ENCODE measurements around the gene MOB2.

Gene MOB2

DNA sequence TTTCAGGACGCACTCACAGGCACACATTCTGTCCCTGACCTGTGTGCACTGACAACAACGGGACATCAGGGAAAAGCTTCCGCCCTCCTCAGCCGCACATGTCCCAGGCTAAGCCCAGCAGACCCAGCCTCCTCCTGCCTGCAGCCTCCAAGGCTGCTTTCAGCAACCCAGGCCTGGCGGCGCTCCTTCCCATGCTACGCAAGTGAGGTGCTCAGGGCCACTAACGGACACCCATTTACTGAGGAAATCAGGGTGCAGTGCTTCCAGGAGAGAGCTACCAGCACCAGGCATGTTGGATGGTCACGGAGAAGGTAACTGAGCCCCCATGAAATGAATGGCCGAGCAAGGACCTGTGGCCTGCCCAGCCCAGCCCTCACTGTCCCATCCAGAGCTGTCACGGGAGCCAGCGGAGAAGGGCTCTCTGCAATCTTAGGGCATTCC, 6.9 kb downstream of the MOB2 start:
- no peak for ATAC-seq
- no peak for TF ChIP-seq OSR1 (CRISPR knock-in tag; IDR thresholded peaks at IDR 0.05)
- TF ChIP-seq ZFP30 (CRISPR knock-in tag; IDR thresholded peaks at IDR 0.05), result no peak
- no peak for TF ChIP-seq ISL1 (CRISPR knock-in tag; IDR thresholded peaks at IDR 0.05)
- no peak for TF ChIP-seq PPARA (CRISPR knock-in tag; IDR thresholded peaks at IDR 0.05; ENCODE audit: borderline replicate concordance)
- TF ChIP-seq TOX (CRISPR knock-in tag; IDR thresholded peaks at IDR 0.05; ENCODE audit: borderline replicate concordance), result no peak
- TF ChIP-seq, protein P1, sequence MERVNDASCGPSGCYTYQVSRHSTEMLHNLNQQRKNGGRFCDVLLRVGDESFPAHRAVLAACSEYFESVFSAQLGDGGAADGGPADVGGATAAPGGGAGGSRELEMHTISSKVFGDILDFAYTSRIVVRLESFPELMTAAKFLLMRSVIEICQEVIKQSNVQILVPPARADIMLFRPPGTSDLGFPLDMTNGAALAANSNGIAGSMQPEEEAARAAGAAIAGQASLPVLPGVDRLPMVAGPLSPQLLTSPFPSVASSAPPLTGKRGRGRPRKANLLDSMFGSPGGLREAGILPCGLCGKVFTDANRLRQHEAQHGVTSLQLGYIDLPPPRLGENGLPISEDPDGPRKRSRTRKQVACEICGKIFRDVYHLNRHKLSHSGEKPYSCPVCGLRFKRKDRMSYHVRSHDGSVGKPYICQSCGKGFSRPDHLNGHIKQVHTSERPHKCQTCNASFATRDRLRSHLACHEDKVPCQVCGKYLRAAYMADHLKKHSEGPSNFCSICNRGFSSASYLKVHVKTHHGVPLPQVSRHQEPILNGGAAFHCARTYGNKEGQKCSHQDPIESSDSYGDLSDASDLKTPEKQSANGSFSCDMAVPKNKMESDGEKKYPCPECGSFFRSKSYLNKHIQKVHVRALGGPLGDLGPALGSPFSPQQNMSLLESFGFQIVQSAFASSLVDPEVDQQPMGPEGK (CRISPR knock-in tag; IDR thresholded peaks at IDR 0.05; ENCODE audit: borderline replicate concordance), result no peak
- no peak for TF ChIP-seq ESRRG (CRISPR knock-in tag; IDR thresholded peaks at IDR 0.05)
- TF ChIP-seq ZC3H10 (CRISPR knock-in tag; IDR thresholded peaks at IDR 0.05), result no peak
- TF ChIP-seq GLIS3 (CRISPR knock-in tag; IDR thresholded peaks at IDR 0.05), result no peak
- TF ChIP-seq ZNF8 (CRISPR knock-in tag; IDR thresholded peaks at IDR 0.05), result no peak
- no peak for TF ChIP-seq SNAI2 (CRISPR knock-in tag; IDR thresholded peaks at IDR 0.05)
- no peak for TF ChIP-seq RARB (CRISPR knock-in tag; IDR thresholded peaks at IDR 0.05)
- TF ChIP-seq, protein P2, sequence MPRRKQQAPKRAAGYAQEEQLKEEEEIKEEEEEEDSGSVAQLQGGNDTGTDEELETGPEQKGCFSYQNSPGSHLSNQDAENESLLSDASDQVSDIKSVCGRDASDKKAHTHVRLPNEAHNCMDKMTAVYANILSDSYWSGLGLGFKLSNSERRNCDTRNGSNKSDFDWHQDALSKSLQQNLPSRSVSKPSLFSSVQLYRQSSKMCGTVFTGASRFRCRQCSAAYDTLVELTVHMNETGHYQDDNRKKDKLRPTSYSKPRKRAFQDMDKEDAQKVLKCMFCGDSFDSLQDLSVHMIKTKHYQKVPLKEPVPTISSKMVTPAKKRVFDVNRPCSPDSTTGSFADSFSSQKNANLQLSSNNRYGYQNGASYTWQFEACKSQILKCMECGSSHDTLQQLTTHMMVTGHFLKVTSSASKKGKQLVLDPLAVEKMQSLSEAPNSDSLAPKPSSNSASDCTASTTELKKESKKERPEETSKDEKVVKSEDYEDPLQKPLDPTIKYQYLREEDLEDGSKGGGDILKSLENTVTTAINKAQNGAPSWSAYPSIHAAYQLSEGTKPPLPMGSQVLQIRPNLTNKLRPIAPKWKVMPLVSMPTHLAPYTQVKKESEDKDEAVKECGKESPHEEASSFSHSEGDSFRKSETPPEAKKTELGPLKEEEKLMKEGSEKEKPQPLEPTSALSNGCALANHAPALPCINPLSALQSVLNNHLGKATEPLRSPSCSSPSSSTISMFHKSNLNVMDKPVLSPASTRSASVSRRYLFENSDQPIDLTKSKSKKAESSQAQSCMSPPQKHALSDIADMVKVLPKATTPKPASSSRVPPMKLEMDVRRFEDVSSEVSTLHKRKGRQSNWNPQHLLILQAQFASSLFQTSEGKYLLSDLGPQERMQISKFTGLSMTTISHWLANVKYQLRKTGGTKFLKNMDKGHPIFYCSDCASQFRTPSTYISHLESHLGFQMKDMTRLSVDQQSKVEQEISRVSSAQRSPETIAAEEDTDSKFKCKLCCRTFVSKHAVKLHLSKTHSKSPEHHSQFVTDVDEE (CRISPR knock-in tag; IDR thresholded peaks at IDR 0.05), result no peak

DNA sequence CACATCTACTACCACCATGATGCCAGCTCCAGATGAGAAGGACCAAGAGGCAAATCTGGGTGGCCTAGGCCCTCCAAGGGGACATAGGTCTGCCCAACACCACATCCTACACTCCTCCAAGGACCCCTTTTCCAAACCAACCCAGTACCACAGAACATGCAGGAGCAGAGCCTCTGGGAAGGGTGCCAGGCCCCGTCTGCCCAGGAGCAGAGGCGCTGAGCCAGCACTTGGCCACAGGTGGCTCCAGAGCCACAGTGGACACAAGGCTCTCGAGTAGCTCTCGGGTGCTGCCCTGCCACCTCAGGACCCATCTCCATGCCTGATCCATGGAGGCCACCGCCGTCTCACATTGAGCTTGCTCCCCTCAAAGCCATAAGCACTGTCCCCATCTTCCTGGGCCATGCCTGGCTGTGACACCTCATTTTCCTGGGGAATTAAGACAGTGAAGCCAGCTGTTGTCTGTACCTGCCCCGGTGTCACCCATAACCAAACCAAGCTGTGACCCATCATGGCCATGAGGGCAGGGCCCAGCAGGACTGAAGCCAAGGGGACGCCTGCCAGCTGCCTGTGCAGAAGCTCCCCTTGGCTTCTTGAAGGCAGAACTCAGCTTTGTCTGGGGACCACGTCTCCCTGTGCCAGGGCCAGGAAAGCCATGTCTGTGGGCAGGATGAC, 7.4 kb downstream of the MOB2 start:
- ATAC-seq, result no peak
- no peak for TF ChIP-seq SNAI2 (CRISPR knock-in tag; IDR thresholded peaks at IDR 0.05)

DNA sequence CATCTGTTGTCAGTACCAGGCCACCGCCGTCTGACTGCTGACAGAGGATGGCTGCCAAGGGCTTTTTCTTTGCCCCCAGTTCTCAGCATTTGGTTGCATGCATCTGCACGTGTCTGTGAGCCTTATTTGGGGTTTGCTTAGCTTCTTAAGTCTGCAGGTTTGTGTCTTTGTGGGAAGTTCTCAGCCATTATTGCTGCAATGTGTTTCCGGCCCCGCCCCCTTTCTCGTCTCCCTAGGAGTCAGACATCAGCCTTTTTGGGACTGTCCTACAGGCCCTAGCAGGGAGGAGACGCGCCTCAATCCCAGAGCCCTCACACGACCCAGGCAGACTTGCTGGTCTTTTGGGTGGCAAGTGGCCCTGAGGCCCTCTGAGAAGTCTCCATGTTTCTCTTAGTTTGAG, 8.0 kb downstream of the MOB2 start:
- no peak for ATAC-seq
- TF ChIP-seq SNAI2 (CRISPR knock-in tag; IDR thresholded peaks at IDR 0.05), result no peak

DNA sequence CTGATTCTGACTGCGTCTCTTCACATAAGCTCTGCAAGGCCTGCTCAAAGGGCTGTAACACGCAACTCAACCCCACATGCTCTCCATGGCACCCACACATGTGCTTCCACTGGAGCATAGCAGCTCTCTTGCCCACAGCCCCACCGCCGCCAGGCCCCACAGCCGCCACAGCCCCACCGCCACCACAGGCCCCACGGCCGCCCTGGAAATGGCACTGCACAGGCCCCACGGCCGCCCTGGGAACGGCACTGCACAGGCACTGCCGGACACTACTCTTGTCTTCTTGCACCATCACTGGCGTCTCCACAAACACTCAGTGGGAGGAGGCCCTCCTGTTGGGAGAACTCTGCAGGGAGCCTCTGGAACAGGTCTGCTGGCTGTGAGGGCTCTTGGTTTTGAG, 8.6 kb downstream of the MOB2 start:
- no peak for ATAC-seq
- TF ChIP-seq ZFP30 (CRISPR knock-in tag; IDR thresholded peaks at IDR 0.05), result no peak
- TF ChIP-seq, protein P3, sequence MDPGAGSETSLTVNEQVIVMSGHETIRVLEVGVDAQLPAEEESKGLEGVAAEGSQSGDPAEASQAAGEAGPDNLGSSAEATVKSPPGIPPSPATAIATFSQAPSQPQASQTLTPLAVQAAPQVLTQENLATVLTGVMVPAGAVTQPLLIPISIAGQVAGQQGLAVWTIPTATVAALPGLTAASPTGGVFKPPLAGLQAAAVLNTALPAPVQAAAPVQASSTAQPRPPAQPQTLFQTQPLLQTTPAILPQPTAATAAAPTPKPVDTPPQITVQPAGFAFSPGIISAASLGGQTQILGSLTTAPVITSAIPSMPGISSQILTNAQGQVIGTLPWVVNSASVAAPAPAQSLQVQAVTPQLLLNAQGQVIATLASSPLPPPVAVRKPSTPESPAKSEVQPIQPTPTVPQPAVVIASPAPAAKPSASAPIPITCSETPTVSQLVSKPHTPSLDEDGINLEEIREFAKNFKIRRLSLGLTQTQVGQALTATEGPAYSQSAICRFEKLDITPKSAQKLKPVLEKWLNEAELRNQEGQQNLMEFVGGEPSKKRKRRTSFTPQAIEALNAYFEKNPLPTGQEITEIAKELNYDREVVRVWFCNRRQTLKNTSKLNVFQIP (CRISPR knock-in tag; IDR thresholded peaks at IDR 0.05; ENCODE audit: borderline replicate concordance, low read depth), result no peak
- TF ChIP-seq CSDC2 (CRISPR knock-in tag; IDR thresholded peaks at IDR 0.05), result no peak

DNA sequence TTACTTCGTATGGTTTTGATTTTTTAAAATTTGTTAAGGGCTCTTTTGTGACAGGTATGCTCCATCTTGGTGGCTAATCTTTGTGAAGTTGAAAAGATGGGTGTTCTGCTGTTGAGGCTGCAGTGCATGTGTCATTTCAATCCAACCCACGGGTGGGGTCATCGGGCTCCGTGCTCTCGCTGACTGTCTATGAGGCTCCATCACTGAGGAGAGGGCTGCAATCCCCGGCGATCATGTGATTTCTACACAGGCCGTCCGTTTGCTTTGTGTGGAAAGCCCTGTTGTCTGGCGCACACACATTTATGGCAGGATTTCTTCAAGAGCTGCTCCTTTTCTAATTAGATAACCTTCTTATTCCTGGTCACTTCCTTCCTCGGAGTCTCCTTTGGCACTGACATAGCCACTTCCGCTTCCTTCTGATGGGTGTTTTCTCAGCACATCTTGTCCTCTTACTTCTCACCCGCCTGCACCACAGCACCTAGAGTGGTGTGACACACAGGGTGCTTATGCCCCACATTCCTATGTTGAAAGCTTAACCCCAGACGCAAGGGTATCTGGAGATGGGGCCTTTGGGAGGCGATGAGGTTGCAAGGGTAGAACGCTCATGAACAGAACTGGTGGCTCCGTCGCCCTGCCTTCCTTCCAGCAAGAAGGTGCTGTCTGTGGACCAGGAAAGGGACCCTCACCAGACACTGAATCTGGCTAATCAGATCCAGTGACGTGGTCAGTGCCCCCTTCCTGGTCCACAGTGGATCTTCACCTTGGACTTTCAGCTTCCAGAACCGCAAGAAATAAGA, 9.4 kb downstream of the MOB2 start:
- ATAC-seq, result no peak
- TF ChIP-seq ZFP3 (CRISPR knock-in tag; IDR thresholded peaks at IDR 0.05), result no peak

DNA sequence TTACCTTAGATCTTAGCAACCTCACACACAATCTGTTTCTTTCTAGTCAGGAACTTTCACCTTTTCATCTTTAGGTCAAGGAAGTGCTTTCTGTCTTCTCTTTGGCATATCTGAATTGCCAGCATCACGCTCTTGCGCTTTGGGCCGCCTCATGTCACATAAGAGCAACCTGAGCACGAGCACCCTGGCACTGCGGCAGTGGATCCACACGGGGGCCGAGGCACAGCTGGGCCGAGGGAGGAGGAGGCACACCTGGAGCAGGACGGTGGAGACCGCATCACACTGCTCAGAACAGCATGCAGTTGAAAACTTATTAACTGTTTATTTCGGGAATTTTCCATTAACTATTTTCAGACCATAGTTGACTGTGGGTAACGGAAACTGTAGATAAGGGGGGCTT, 10.7 kb downstream of the MOB2 start:
- no peak for ATAC-seq
- no peak for TF ChIP-seq ISL1 (CRISPR knock-in tag; IDR thresholded peaks at IDR 0.05)
- TF ChIP-seq, protein P4, sequence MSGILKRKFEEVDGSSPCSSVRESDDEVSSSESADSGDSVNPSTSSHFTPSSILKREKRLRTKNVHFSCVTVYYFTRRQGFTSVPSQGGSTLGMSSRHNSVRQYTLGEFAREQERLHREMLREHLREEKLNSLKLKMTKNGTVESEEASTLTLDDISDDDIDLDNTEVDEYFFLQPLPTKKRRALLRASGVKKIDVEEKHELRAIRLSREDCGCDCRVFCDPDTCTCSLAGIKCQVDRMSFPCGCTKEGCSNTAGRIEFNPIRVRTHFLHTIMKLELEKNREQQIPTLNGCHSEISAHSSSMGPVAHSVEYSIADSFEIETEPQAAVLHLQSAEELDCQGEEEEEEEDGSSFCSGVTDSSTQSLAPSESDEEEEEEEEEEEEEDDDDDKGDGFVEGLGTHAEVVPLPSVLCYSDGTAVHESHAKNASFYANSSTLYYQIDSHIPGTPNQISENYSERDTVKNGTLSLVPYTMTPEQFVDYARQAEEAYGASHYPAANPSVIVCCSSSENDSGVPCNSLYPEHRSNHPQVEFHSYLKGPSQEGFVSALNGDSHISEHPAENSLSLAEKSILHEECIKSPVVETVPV (CRISPR knock-in tag; IDR thresholded peaks at IDR 0.05), result no peak
- TF ChIP-seq, protein P1 (CRISPR knock-in tag; IDR thresholded peaks at IDR 0.05; ENCODE audit: borderline replicate concordance), result no peak
- no peak for TF ChIP-seq CSDC2 (CRISPR knock-in tag; IDR thresholded peaks at IDR 0.05)
- no peak for TF ChIP-seq RARB (CRISPR knock-in tag; IDR thresholded peaks at IDR 0.05)
- TF ChIP-seq, protein P5, sequence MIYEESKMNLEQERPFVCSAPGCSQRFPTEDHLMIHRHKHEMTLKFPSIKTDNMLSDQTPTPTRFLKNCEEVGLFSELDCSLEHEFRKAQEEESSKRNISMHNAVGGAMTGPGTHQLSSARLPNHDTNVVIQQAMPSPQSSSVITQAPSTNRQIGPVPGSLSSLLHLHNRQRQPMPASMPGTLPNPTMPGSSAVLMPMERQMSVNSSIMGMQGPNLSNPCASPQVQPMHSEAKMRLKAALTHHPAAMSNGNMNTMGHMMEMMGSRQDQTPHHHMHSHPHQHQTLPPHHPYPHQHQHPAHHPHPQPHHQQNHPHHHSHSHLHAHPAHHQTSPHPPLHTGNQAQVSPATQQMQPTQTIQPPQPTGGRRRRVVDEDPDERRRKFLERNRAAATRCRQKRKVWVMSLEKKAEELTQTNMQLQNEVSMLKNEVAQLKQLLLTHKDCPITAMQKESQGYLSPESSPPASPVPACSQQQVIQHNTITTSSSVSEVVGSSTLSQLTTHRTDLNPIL (CRISPR knock-in tag; IDR thresholded peaks at IDR 0.05; ENCODE audit: low read depth), result no peak
- no peak for TF ChIP-seq ZFP30 (CRISPR knock-in tag; IDR thresholded peaks at IDR 0.05)
- no peak for TF ChIP-seq ARNTL (CRISPR knock-in tag; IDR thresholded peaks at IDR 0.05; ENCODE audit: borderline replicate concordance, low read depth)
- no peak for TF ChIP-seq GLIS3 (CRISPR knock-in tag; IDR thresholded peaks at IDR 0.05)
- no peak for TF ChIP-seq TOX (CRISPR knock-in tag; IDR thresholded peaks at IDR 0.05; ENCODE audit: borderline replicate concordance)
- TF ChIP-seq ZFP3 (CRISPR knock-in tag; IDR thresholded peaks at IDR 0.05), result no peak
- no peak for TF ChIP-seq OSR1 (CRISPR knock-in tag; IDR thresholded peaks at IDR 0.05)
- no peak for TF ChIP-seq SNAI2 (CRISPR knock-in tag; IDR thresholded peaks at IDR 0.05)
- TF ChIP-seq ZNF8 (CRISPR knock-in tag; IDR thresholded peaks at IDR 0.05), result no peak
- TF ChIP-seq BACH2 (CRISPR knock-in tag; IDR thresholded peaks at IDR 0.05; ENCODE audit: borderline replicate concordance), result no peak
